ENCODE data around the gene DLST.

Gene DLST

GRCh38 chr14:74948228-74949175 is 66.8 kb downstream of the DLST start:
- Mint-ChIP-seq H3K36me3 (no peaks in the 10 kb centered on the region), H3K27ac (no peak overlapping the region), H3K4me1 (peaks cover 7% of the 10 kb centered on the region), H3K27me3 (peaks cover 41% of the 10 kb centered on the region), H3K9me3 (no peaks in the 10 kb centered on the region), H3K4me3 (no peak overlapping the region)
- DNase-seq = no peak
- CTCF ChIA-PET = interaction anchor here (0.6 to 5.0 kb wide), 11 partner anchors 43 to 155 kb away, joined by 3 to 88 read pairs (median 4); partner anchors contain the start of gene EIF2B2

GRCh38 chr14:74949191-74949601 is 67.5 kb downstream of the DLST start:
- no peak overlapping the region for H3K27ac Mint-ChIP-seq
- H3K4me1 Mint-ChIP-seq = peaks cover 7% of the 10 kb centered on the region
- CTCF ChIA-PET = no interaction called here
- H3K4me3 Mint-ChIP-seq = no peak overlapping the region
- peaks cover 48% of the 10 kb centered on the region for H3K27me3 Mint-ChIP-seq
- H3K9me3 Mint-ChIP-seq = no peaks in the 10 kb centered on the region
- H3K36me3 Mint-ChIP-seq = no peaks in the 10 kb centered on the region
- no peak for DNase-seq

- Mint-ChIP-seq H3K4me1 (peaks cover 8% of the 10 kb centered on the region), H3K27me3 (peaks cover 56% of the 10 kb centered on the region), H3K27ac (no peak overlapping the region), H3K4me3 (no peak overlapping the region), H3K36me3 (no peaks in the 10 kb centered on the region), H3K9me3 (no peaks in the 10 kb centered on the region)
- CTCF ChIA-PET = interaction anchor here (1.5 kb wide), 2 partner anchors 12 to 19 kb away, joined by 3 read pairs; no protein-coding TSS in a partner anchor
- no peak for DNase-seq
These were observed 68.3 kb downstream of the DLST start for GRCh38 chr14:74949859-74950573.

- no peak for DNase-seq
- no peak overlapping the region for H3K27ac Mint-ChIP-seq
- CTCF ChIA-PET = interaction anchor here (0.7 to 1.5 kb wide), 3 partner anchors 11 to 138 kb away, joined by 3 read pairs; no protein-coding TSS in a partner anchor
- no peaks in the 10 kb centered on the region for H3K36me3 Mint-ChIP-seq
- H3K9me3 Mint-ChIP-seq = no peaks in the 10 kb centered on the region
- peaks cover 10% of the 10 kb centered on the region for H3K4me1 Mint-ChIP-seq
- no peak overlapping the region for H3K4me3 Mint-ChIP-seq
- H3K27me3 Mint-ChIP-seq = peaks cover 62% of the 10 kb centered on the region
These were observed 69.2 kb downstream of the DLST start for GRCh38 chr14:74950795-74951442.

- Mint-ChIP-seq H3K4me1 (peaks cover 4% of the 10 kb centered on the region), H3K36me3 (no peaks in the 10 kb centered on the region), H3K27ac (no peak overlapping the region), H3K4me3 (no peak overlapping the region), H3K9me3 (no peaks in the 10 kb centered on the region), H3K27me3 (peaks cover 63% of the 10 kb centered on the region)
- CTCF ChIA-PET = interaction anchor here (0.7 to 1.5 kb wide), 3 partner anchors 11 to 138 kb away, joined by 3 read pairs; no protein-coding TSS in a partner anchor
- no peak for DNase-seq
These were observed 69.9 kb downstream of the DLST start for GRCh38 chr14:74951443-74952179.

GRCh38 chr14:74952180-74952665 is 70.5 kb downstream of the DLST start:
- H3K27me3 Mint-ChIP-seq = peaks cover 68% of the 10 kb centered on the region

GRCh38 chr14:74952697-74953484 is 71.2 kb downstream of the DLST start:
- no peak overlapping the region for H3K4me3 Mint-ChIP-seq
- H3K4me1 Mint-ChIP-seq = peaks cover 3% of the 10 kb centered on the region

More at GRCh38 chr14:74952180-74952665, 70.5 kb downstream of the DLST start:
- CTCF ChIA-PET = interaction anchor here (0.9 kb wide), 1 partner anchor 92 kb away, joined by 4 read pairs; no protein-coding TSS in a partner anchor
- Mint-ChIP-seq H3K4me1 (peaks cover 3% of the 10 kb centered on the region), H3K4me3 (no peak overlapping the region), H3K9me3 (no peaks in the 10 kb centered on the region), H3K27ac (no peak overlapping the region), H3K36me3 (no peaks in the 10 kb centered on the region)
- DNase-seq = no peak

More at GRCh38 chr14:74952697-74953484, 71.2 kb downstream of the DLST start:
- CTCF ChIA-PET = interaction anchor here (0.9 to 2.4 kb wide), 3 partner anchors 8 to 136 kb away, joined by 3 to 14 read pairs (median 4); no protein-coding TSS in a partner anchor
- no peaks in the 10 kb centered on the region for H3K36me3 Mint-ChIP-seq
- no peaks in the 10 kb centered on the region for H3K9me3 Mint-ChIP-seq
- no peak overlapping the region for H3K27ac Mint-ChIP-seq
- peaks cover 68% of the 10 kb centered on the region for H3K27me3 Mint-ChIP-seq
- no peak for DNase-seq
